ENCODE results near the gene GPC6.

DNA sequence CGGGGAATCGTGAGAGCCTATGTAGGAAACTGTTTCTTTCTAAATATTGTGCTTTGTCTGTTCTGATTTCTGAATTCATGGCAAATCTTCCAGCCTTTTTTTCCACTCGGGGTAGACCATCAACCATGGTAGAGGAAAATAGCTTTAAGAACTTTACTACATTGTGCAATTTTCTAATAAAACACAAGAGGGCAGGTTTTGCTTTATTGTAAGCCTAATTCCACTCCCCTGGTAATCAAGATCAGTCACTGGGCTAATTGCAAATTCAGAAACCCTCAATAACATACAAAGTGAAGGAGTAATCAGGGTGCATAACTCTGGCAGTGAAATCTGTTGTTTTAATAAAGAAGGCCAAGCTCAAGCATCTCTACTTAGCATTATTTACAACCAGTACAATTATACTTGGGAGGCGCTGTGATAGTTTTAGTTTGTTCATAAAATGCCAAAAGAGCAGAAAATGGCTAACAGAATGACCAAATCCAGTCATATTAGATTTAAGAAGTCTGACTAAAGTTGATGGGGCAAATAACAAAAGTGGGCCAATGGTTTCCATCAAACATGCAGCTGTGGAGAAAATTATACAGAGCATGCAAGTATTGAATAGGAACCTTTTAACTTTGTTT is 1209.1 kb downstream of the GPC6 start:
- TF ChIP-seq POLR2AphosphoS5 (IDR thresholded peaks at IDR 0.05; ENCODE audit: low read depth, low read length), result no peak
- TF ChIP-seq POLR2A (IDR thresholded peaks at IDR 0.05; ENCODE audit: low read depth, low read length), result no peak
- TF ChIP-seq TAF1 (IDR thresholded peaks at IDR 0.05; ENCODE audit: borderline replicate concordance, low read depth, low read length), result no peak
